Lower leg skin (tissue), 4 donors: Measurements from ENCODE around the gene KAT2B. TPM values are rescaled to one million over a fixed set of nuclear protein-coding genes. Genes with fewer than 3 reads are reported as not detected.
A peak's percentile ranks its signal among the peaks of the same experiment; 100 is the strongest.

ENCODE experiments used
- DNase-seq, 2 donors: peaks; one replicate each; pipeline ENCODE4 v3.0.0-alpha.2; 2019; ENCODE audit warnings: low spot score in 2 of 2
- H3K4me3 ChIP-seq: fragments of 200-600 bp; sonication (generic); 2 replicates; pipeline ENCODE4 v1.5.1; 2017; ENCODE audit warnings: mild to moderate bottlenecking, low read depth; ENCODE audit not compliant: poor library complexity, severe bottlenecking
- CTCF ChIP-seq, 3 donors: fragments of 450-650 bp; IDR thresholded peaks; one replicate each; pipeline ENCODE4 v1.5.1; 2016; ENCODE audit warnings: antibody characterized with exemption in 3 of 3, mild to moderate bottlenecking in 3 of 3, moderate library complexity in 2 of 3
- POLR2A ChIP-seq, 2 donors: fragments of 450-650 bp; IDR thresholded peaks; one replicate each; pipeline ENCODE4 v1.6.1; 2016 to 2017; ENCODE audit warnings: antibody characterized with exemption in 2 of 2, mild to moderate bottlenecking in 1 of 2, moderate library complexity in 1 of 2
- WGBS, 2 donors: methylation state at CpG; one replicate each; pipeline ENCODE4 v1.1.5; 2018; 5-methylcytosine and 5-hydroxymethylcytosine counted together
- intact Hi-C: fragments of 100-400 bp; cut with DNase I; formaldehyde crosslinking; loops from one replicate; pipeline ENCODE4 v1.15.0; 2023; ENCODE audit warnings: low total_unique reads
- total RNA-seq, 4 donors: library from RNA; depleted of rRNA; stranded (reverse); fragments of >200 nt; gene quantifications; one replicate each; pipeline ENCODE4 v1.1.0, GENCODE V29; 2016

KAT2B gene
- total RNA-seq, 4 donors from 2014 or later = 29.2 to 38.8 (median 31.0) TPM

- intact Hi-C loops = no loop called here
- H3K4me3 ChIP-seq = no peak overlapping the region
- 33 to 34% methylated on average over 16 of the region's 16 CpGs for WGBS, 2 donors
- no peak for DNase-seq
- no peak for TF ChIP-seq POLR2A (IDR thresholded peaks at IDR 0.05)
Observed at GRCh38 chr3:20038699-20039465, 1.4 kb upstream of the KAT2B start.

GRCh38 chr3:20039466-20039764 is 831 bp upstream of the KAT2B start:
- TF ChIP-seq POLR2A (IDR thresholded peaks at IDR 0.05) = no peak
- no peak for TF ChIP-seq CTCF (IDR thresholded peaks at IDR 0.05)
- no peak for DNase-seq
- intact Hi-C loops = no loop called here
- peak overlapping the region; percentile 84 for H3K4me3 ChIP-seq
- WGBS, 2 donors = 1% methylated on average over 4 of the region's 4 CpGs

GRCh38 chr3:20040548-20041196 is 426 bp downstream of the KAT2B start:
- no peak for TF ChIP-seq POLR2A (IDR thresholded peaks at IDR 0.05)
- TF ChIP-seq CTCF (IDR thresholded peaks at IDR 0.05) = no peak
- intact Hi-C loops = loop anchor here (5.0 kb wide), 2 partner anchors 93 to 147 kb away; partner anchors contain the start of genes RAB5A and SGO1
- H3K4me3 ChIP-seq = peak overlapping the region; percentile 77
- WGBS, 2 donors = 0 to 1% methylated on average over 31 to 39 of the region's 64 CpGs
- DNase-seq = peak; percentile 71 to 95

- intact Hi-C loops = loop anchor here (5.0 kb wide), 2 partner anchors 94 to 146 kb away; partner anchors contain the start of genes RAB5A and SGO1
Observed at GRCh38 chr3:20041197-20041780, 1.0 kb downstream of the KAT2B start.

GRCh38 chr3:20042331-20042730 is 2.1 kb downstream of the KAT2B start:
- no peak for DNase-seq
- 75 to 81% methylated on average over 5 of the region's 5 CpGs for WGBS, 2 donors
- no peak overlapping the region for H3K4me3 ChIP-seq
- TF ChIP-seq POLR2A (IDR thresholded peaks at IDR 0.05) = no peak
- no peak for TF ChIP-seq CTCF (IDR thresholded peaks at IDR 0.05)
- intact Hi-C loops = loop anchor here (5.0 kb wide), 2 partner anchors 95 to 145 kb away; partner anchors contain the start of genes RAB5A and SGO1

More at GRCh38 chr3:20041197-20041780, 1.0 kb downstream of the KAT2B start:
- no peak for TF ChIP-seq CTCF (IDR thresholded peaks at IDR 0.05)
- TF ChIP-seq POLR2A (IDR thresholded peaks at IDR 0.05) = no peak
- H3K4me3 ChIP-seq = peak overlapping the region; percentile 77
- peak; percentile 90 to 97 for DNase-seq
- 0 to 1% methylated on average over 28 of the region's 28 CpGs for WGBS, 2 donors

- H3K4me3 ChIP-seq = no peak overlapping the region
- intact Hi-C loops = loop anchor here (5.0 kb wide), 2 partner anchors 96 to 144 kb away; partner anchors contain the start of genes RAB5A and SGO1
- DNase-seq = peak; percentile 85 to 96
- WGBS, 2 donors = 9 to 14% methylated on average over 4 of the region's 4 CpGs
- TF ChIP-seq CTCF (IDR thresholded peaks at IDR 0.05) = no peak
- no peak for TF ChIP-seq POLR2A (IDR thresholded peaks at IDR 0.05)
Observed at GRCh38 chr3:20043396-20043795, 3.1 kb downstream of the KAT2B start.
